Measurements from ENCODE around the gene PGC.

The PGC gene

GRCh38 chr6:41785254-41785653 is 38.1 kb upstream of the PGC start:
- Histone ChIP-seq H3F3A (ENCODE audit: control insufficient read depth, insufficient read depth) (peaks cover 15% of the 10 kb centered on the region), H3K27me3 (ENCODE audit: control insufficient read depth, low read length) (peaks cover 4% of the 10 kb centered on the region)

GRCh38 chr6:41784581-41785171 is 37.5 kb upstream of the PGC start:
- Histone ChIP-seq H3K4me2 (ENCODE audit: low read length) (peak overlapping the region; percentile 1; the same call in 1 of the 2 replicates), H3K27me3 (ENCODE audit: control insufficient read depth, low read length) (peaks cover 4% of the 10 kb centered on the region)
- TF ChIP-seq EZH2phosphoT487 (IDR thresholded peaks at IDR 0.05; ENCODE audit: borderline replicate concordance, low read length) (no peak), CTCF (IDR thresholded peaks at IDR 0.05; ENCODE audit: low read depth, low read length, poor library complexity, severe bottlenecking) (no peak)

More at GRCh38 chr6:41785254-41785653, 38.1 kb upstream of the PGC start:
- H3K9me2 ChIP-seq (replicated peaks; ENCODE audit: control insufficient read depth, low read length), result no peaks in the 10 kb centered on the region
- peaks cover 37% of the 10 kb centered on the region for H3K79me2 ChIP-seq (ENCODE audit: control insufficient read depth, low read length)
- H3K36me3 ChIP-seq (ENCODE audit: control insufficient read depth, low read length), result peaks cover 25% of the 10 kb centered on the region
- TF ChIP-seq EZH2phosphoT487 (IDR thresholded peaks at IDR 0.05; ENCODE audit: borderline replicate concordance, low read length), result no peak
- TF ChIP-seq CTCF (IDR thresholded peaks at IDR 0.05; ENCODE audit: low read depth, low read length, poor library complexity, severe bottlenecking), result no peak
- no peaks in the 10 kb centered on the region for H3K9me3 ChIP-seq (ENCODE audit: control insufficient read depth, insufficient read depth, low read length)
- no peak overlapping the region for H3K4me3 ChIP-seq (ENCODE audit: low read length)
- peaks cover 47% of the 10 kb centered on the region for H3K4me1 ChIP-seq (ENCODE audit: control insufficient read depth, low read length)
- H3K27ac ChIP-seq (ENCODE audit: low read depth, low read length), result no peak overlapping the region
- peak overlapping the region; percentile 93 for H3K4me2 ChIP-seq (ENCODE audit: low read length)
- no peaks in the 10 kb centered on the region; the same call in 1 of the 2 replicates for H4K20me1 ChIP-seq (ENCODE audit: control insufficient read depth, insufficient read depth, low read depth, low read length)

GRCh38 chr6:41783106-41783780 is 36.0 kb upstream of the PGC start:
- TF ChIP-seq CTCF (IDR thresholded peaks at IDR 0.05; ENCODE audit: low read depth, low read length, poor library complexity, severe bottlenecking), result no peak
- TF ChIP-seq EZH2phosphoT487 (IDR thresholded peaks at IDR 0.05; ENCODE audit: borderline replicate concordance, low read length), result no peak
- no peaks in the 10 kb centered on the region for H3K9me3 ChIP-seq (ENCODE audit: control insufficient read depth, insufficient read depth, low read length)
- H3K4me1 ChIP-seq (ENCODE audit: control insufficient read depth, low read length), result peaks cover 44% of the 10 kb centered on the region
- peaks cover 24% of the 10 kb centered on the region for H3K79me2 ChIP-seq (ENCODE audit: control insufficient read depth, low read length)
- no peak overlapping the region for H3K4me3 ChIP-seq (ENCODE audit: low read length)
- peaks cover 4% of the 10 kb centered on the region for H3K27me3 ChIP-seq (ENCODE audit: control insufficient read depth, low read length)
- H4K20me1 ChIP-seq (ENCODE audit: control insufficient read depth, insufficient read depth, low read depth, low read length), result no peaks in the 10 kb centered on the region
- H3K4me2 ChIP-seq (ENCODE audit: low read length), result no peak overlapping the region
- H3K9me2 ChIP-seq (replicated peaks; ENCODE audit: control insufficient read depth, low read length), result no peaks in the 10 kb centered on the region
- H3K27ac ChIP-seq (ENCODE audit: low read depth, low read length), result no peak overlapping the region
- peaks cover 8% of the 10 kb centered on the region for H3K36me3 ChIP-seq (ENCODE audit: control insufficient read depth, low read length)
- H3F3A ChIP-seq (ENCODE audit: control insufficient read depth, insufficient read depth), result peaks cover 11% of the 10 kb centered on the region

More at GRCh38 chr6:41784581-41785171, 37.5 kb upstream of the PGC start:
- Histone ChIP-seq H3K4me1 (ENCODE audit: control insufficient read depth, low read length) (peaks cover 47% of the 10 kb centered on the region), H3K9me3 (ENCODE audit: control insufficient read depth, insufficient read depth, low read length) (no peaks in the 10 kb centered on the region), H3K4me3 (ENCODE audit: low read length) (no peak overlapping the region), H3K9me2 (replicated peaks; ENCODE audit: control insufficient read depth, low read length) (no peaks in the 10 kb centered on the region), H3K36me3 (ENCODE audit: control insufficient read depth, low read length) (peaks cover 19% of the 10 kb centered on the region), H3F3A (ENCODE audit: control insufficient read depth, insufficient read depth) (peaks cover 14% of the 10 kb centered on the region), H3K79me2 (ENCODE audit: control insufficient read depth, low read length) (peaks cover 32% of the 10 kb centered on the region), H3K27ac (ENCODE audit: low read depth, low read length) (no peak overlapping the region), H4K20me1 (ENCODE audit: control insufficient read depth, insufficient read depth, low read depth, low read length) (no peaks in the 10 kb centered on the region; the same call in 1 of the 2 replicates)
